GM18951 (cell line): Measurements from ENCODE around the gene TTYH2.

Experiments used
- POLR2A ChIP-seq: IDR thresholded peaks from 4 replicates; pipeline ENCODE4 v1.6.1; 2011; ENCODE audit warnings: mild to moderate bottlenecking; ENCODE audit not compliant: insufficient read length, insufficient read depth; ENCODE audit errors: extremely low read depth
- in situ Hi-C: fragments of 300-500 bp; cut with MboI; formaldehyde crosslinking; loops from one replicate; pipeline ENCODE4 v1.12.0; 2022; ENCODE audit warnings: low sequenced_read_pairs, mixed read lengths, inconsistent platforms; ENCODE audit not compliant: unreplicated experiment

The TTYH2 gene

DNA sequence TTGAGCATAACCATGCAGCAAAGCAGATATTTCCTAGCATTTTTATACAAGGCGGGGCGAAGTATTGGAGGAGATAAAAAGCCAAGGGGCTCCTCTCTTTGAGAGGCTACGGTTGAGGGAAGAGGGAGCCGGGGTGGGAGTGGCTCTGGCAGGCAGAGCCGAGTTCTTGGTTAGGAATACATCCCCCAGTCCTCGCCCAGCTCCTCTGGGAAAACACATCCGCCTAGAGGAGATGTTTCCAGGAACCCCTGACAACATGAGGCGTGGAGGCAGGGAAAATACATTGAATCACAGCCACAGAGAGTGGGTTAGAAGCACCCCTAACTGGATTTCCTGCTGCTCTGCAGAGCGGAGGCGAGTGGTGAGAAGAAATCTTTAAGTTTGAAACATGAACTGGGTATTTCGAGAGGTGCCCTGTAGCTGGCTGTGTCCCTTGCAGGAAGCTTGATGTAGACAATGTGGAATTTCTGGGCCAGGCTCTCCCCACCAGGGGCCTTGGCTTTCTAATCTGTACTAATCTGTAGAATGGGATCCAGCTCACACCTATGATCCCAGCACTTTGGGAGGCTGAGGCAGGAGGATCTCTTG, 27.3 kb downstream of the TTYH2 start:
- in situ Hi-C loops = no loop called here
- no peak for TF ChIP-seq POLR2A

GRCh38 chr17:74241431-74241830, 28.1 kb downstream of the TTYH2 start:
- in situ Hi-C loops = no loop called here
- no peak for TF ChIP-seq POLR2A

GRCh38 chr17:74241847-74242246, 28.5 kb downstream of the TTYH2 start:
- in situ Hi-C loops = no loop called here

GRCh38 chr17:74243013-74243755, 29.8 kb downstream of the TTYH2 start:
- TF ChIP-seq POLR2A = no peak
- in situ Hi-C loops = no loop called here

More at GRCh38 chr17:74241847-74242246, 28.5 kb downstream of the TTYH2 start:
- no peak for TF ChIP-seq POLR2A

- no peak for TF ChIP-seq POLR2A
- in situ Hi-C loops = no loop called here
Observed at GRCh38 chr17:74244128-74244527, 30.8 kb downstream of the TTYH2 start.

DNA sequence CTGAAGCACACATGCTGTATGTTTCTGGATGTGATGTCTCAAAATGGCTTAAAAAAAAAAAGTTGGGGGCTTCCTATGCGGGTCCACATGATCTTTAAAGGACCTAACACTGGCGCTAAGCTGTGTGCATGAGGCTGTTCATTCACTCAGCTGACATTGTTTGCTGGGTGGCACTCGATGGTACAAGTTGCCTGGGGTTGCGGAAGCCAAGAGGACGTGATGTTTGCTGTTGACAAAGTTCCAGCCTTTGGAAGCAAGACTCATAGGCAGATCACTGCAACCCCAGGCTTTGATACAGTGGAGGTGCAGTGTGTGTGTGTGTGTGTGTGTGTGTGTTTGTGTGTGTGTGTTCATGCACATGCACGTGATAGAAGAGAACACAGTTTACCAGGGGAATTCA, 31.2 kb downstream of the TTYH2 start:
- TF ChIP-seq POLR2A = no peak

DNA sequence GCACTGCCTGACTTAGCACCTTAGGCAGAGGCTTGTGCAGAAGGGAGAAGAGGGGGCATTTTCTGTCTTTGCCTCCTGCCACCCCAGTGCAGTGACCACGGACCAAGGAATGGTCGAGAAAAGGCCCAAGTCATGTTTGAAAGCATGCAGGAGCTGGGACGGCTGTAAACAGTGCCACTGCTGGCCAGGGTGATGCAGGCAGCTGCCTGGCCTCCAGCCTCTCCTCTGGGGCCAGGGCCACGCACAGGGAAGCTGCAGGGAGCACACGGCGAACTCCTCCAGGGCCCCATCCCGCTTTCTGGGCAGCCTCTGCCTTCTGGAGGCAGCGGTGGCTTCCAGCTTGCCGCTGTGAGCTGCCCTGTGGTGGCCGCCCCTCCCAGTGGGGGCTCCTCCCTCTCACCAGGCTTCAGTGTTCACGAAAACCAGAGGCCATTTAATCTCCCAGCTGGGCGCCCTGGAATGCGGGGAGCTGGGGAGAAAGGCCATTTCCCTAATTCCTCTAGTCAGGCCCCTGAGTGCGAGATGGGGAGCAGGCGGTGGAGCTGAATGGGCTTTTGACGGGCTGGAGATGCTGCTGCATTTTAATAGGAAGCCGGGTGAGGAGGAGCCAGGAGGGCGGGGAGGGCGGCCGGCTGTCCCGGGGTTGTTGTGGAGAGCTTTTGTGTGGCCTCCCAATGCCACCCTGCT, 31.9 kb downstream of the TTYH2 start:
- no peak for TF ChIP-seq POLR2A
- in situ Hi-C loops = no loop called here

More for the DNA sequence above, 31.2 kb downstream of the TTYH2 start:
- in situ Hi-C loops = no loop called here

- in situ Hi-C loops = no loop called here
- no peak for TF ChIP-seq POLR2A
Observed at GRCh38 chr17:74245871-74246270, 32.5 kb downstream of the TTYH2 start.

- TF ChIP-seq POLR2A = no peak
- in situ Hi-C loops = no loop called here
Observed at GRCh38 chr17:74249590-74250270, 36.4 kb downstream of the TTYH2 start.

- no peak for TF ChIP-seq POLR2A
- in situ Hi-C loops = no loop called here
Observed at GRCh38 chr17:74250324-74250995, 37.1 kb downstream of the TTYH2 start.

DNA sequence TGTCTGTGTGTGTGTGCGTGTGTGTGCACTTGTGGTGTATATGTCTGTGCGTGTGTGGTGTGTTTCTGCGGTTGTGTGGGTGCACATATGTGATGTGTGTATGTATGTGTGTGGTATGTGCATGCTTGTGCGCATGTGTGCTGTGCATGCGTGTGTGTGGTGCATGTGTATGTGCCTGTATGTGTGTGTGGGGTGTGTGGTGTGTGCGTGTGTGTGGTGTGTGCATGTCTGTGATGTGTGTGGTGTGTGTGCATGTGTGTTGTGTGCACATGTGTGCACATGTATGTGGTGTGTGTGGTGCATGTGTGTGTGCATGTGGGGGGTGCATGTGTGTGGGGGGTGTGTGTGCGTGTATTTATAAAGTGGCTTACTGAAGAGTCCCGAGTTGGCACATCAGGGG, 37.7 kb downstream of the TTYH2 start:
- no peak for TF ChIP-seq POLR2A
- in situ Hi-C loops = no loop called here

GRCh38 chr17:74251569-74251968, 38.2 kb downstream of the TTYH2 start:
- in situ Hi-C loops = no loop called here
- TF ChIP-seq POLR2A = no peak

DNA sequence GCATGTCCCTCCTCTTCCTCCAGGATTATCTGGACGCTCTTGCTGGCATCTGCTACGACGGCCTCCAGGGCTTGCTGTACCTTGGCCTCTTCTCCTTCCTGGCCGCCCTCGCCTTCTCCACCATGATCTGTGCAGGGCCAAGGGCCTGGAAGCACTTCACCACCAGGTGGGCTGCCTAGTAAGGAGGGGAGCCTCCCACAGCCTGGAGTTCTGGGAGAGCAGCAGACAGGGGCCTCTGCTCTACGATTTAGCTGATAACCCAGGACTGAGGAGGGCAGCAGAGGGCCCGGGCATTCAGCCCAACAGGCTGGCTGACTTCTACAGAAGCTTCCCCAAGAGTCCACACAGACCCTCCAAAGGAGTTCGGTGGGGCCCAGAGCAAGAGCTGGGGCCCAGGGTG, 38.8 kb downstream of the TTYH2 start:
- no peak for TF ChIP-seq POLR2A
- in situ Hi-C loops = no loop called here

GRCh38 chr17:74253036-74253435, 39.7 kb downstream of the TTYH2 start:
- in situ Hi-C loops = no loop called here
- no peak for TF ChIP-seq POLR2A
